HG02973 (cell line): ENCODE measurements around the gene LRRTM4.

ENCODE experiments used
- ATAC-seq: cut with Tn5 transposase; IDR thresholded peaks from one replicate; pipeline ENCODE4 v1.9.1; 2021; ENCODE audit warnings: moderate library complexity; ENCODE audit not compliant: unreplicated experiment

LRRTM4 gene

GRCh38 chr2:77479395-77479794, 42.8 kb downstream of the LRRTM4 start:
- ATAC-seq: no peak

GRCh38 chr2:77470096-77470495, 52.1 kb downstream of the LRRTM4 start:
- ATAC-seq: no peak

GRCh38 chr2:77469106-77469505, 53.1 kb downstream of the LRRTM4 start:
- ATAC-seq: no peak

GRCh38 chr2:77459840-77460239, 62.3 kb downstream of the LRRTM4 start:
- ATAC-seq: no peak

- no peak for ATAC-seq
Observed at GRCh38 chr2:77458216-77458615, 64.0 kb downstream of the LRRTM4 start.

DNA sequence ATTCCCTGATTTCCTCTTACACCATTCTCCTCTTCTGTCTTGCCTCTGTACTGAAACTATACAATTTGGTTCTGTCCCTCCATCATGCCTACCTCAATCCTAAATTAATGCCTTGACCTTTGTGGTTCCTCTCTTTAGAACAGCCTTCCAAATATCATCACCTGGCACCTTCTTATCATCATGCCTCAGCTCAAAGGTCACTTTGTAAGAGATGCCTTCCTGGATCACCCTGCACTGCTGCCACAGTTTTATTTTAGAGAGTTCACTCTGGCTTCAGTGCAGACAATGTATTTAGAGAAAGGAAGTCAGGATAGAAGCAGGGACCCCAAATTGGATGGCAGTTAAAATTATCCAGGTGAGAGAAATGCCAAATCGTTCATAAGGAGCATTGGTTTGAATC, 64.5 kb downstream of the LRRTM4 start:
- ATAC-seq: no peak

DNA sequence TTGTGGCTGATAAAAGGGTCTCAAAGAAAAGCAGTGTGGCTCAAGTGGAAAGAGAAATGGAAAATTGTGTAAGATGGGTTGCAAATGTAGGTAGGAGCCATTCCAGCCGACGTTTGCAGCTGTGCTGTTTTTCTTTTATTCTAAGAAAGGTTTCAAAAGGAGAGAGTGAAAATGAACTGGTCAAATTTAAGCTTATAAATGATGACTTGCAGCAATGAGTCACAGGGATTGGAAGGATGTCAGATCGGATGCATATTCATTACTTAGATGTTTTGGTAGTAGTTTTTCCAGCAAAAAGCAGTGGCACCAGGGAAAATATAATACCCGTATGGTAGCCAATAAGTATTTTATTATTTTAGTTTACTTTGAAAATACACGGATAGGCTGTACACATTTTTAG, 79.1 kb downstream of the LRRTM4 start:
- no peak for ATAC-seq

- ATAC-seq: no peak
Observed at GRCh38 chr2:77434880-77435279, 87.3 kb downstream of the LRRTM4 start.

DNA sequence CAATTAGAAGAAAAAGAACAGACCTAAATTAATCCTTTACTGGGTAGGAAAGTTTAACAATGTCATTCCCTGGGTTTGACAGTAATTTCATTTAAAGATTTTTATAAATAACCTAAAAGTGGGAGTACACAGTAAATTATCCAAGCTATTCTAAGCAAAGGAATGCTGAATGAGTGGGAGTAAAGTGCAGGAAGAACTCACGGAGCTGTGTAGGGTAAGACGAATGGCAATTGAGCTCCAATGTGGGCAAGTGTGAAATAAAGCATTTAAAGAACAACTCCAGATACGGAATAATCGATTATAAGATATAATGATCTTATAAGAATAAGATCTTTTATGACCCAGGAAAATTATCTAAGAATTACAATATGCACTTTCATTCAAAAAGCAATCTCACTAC, 93.2 kb downstream of the LRRTM4 start:
- ATAC-seq: no peak

DNA sequence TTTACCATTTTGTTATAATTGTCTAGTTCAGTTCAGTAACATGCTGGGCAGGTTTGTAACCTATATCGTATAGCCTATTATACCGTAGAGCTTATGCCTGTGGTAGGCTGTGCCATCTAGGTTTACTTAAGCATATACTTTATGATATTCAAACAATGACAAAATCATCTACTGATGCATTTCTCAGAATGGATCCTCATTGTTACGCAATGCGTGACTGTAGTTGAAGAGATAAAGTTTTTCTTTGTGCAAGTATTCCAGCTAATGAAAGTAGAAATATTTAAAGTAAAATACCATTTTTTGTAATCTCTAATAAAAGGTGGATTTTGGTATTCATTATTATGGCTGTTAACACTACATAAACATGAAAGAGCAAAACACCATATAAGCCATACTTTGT, 100.2 kb downstream of the LRRTM4 start:
- ATAC-seq: no peak

GRCh38 chr2:77418537-77418936, 103.6 kb downstream of the LRRTM4 start:
- no peak for ATAC-seq

DNA sequence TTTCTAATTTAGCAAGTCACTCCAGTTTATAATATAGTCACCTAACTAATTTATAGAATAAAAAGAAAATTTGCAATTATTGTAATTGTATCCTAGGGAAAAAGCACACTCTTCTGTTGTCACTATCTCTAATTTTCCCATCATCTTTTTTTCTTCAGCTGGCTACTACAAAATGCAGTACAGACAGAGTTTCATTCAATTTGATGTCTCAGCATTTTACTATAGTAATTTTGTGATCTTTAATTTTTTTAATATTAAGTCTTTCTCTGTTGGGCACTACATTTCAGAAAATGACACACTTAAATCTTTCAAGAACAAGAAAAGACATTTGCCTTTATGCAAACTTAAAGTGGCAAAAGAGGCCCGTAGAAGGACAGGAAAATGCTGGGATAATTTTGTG, 118.0 kb downstream of the LRRTM4 start:
- ATAC-seq: no peak

GRCh38 chr2:77398970-77399600, 123.1 kb downstream of the LRRTM4 start:
- ATAC-seq: no peak

GRCh38 chr2:77397763-77398162, 124.4 kb downstream of the LRRTM4 start:
- no peak for ATAC-seq

DNA sequence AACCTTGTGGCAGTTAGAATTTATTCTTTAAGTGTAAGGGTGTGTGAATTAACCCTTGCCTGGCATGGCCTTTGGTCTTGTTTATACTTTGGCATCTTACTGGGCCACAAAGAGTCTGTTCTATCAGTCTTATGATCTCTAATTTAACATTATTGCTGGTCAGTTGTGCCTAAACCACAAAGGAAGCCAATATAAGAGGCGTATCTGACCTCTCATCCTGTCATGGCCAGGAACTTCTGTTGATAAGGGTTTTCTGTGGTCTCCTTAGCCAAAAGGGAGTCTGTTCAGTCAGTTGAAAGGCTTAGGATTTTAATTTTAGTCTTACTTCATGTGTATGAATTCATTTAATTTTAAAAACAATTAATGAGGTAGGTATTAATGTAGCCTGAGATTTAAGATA, 127.2 kb downstream of the LRRTM4 start:
- ATAC-seq: no peak

GRCh38 chr2:77391119-77391518, 131.1 kb downstream of the LRRTM4 start:
- no peak for ATAC-seq

- no peak for ATAC-seq
Observed at GRCh38 chr2:77387324-77387723, 134.9 kb downstream of the LRRTM4 start.

GRCh38 chr2:77372636-77373035, 149.5 kb downstream of the LRRTM4 start:
- ATAC-seq: no peak

DNA sequence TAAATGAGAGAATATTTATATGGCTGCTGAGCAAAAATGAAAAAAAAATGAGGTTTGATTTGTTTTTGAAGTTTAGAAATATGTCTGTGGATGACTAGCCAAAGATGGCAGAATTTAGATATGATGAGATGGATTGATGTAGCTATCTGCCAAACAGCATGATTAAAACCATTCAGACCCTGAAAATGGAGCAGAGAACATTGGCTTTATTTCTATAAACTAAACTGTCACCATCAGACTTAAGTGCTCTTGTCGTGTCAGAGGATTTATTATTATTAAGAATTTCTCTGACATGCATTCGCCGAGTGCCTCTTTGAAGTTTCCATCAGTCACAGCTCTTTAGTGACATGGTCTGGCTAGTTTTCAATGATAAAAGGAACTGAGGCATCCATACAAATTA, 151.7 kb downstream of the LRRTM4 start:
- no peak for ATAC-seq

- no peak for ATAC-seq
Observed at GRCh38 chr2:77363277-77363676, 158.9 kb downstream of the LRRTM4 start.

DNA sequence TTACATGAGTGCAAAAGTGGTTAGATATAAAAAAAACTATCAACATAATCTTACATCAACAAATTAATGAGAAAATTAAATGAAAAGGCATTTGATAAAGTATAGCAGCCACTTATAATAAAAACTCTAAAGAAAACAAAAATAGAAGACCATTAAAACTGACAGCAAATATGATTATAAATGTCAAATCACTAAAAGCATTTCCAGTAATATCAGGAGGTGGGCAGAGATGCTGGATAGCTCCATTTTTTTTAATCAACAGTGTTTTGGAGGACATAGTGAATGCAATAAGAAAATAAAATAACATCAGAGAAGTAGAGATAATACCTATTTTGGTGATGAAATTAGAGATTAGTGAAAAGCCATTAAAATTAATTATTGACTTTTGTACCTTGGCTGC, 173.4 kb downstream of the LRRTM4 start:
- ATAC-seq: no peak

- no peak for ATAC-seq
Observed at GRCh38 chr2:77336013-77336412, 186.2 kb downstream of the LRRTM4 start.

- no peak for ATAC-seq
Observed at GRCh38 chr2:77328134-77328931, 193.8 kb downstream of the LRRTM4 start.
